Esophagus squamous epithelium (tissue), 5 donors: ENCODE results near the gene TMUB1. TPM values are rescaled to one million over a fixed set of nuclear protein-coding genes. Genes with fewer than 3 reads are reported as not detected.

ENCODE experiments used
- DNase-seq: peaks from one replicate; lab custom pipeline; 2025; lab: John Stamatoyannopoulos, UW
- H3K27ac ChIP-seq, 4 donors: fragments of 200-600 bp; sonication (generic); one replicate each; pipeline ENCODE4 v1.5.1; 2016 to 2019; ENCODE audit warnings: mild to moderate bottlenecking in 1 of 4
- H3K27me3 ChIP-seq, 4 donors: fragments of 200-600 bp; sonication (generic); 1 replicate in 3 of 4; 2 replicates in 1 of 4; pipeline versions ENCODE4 v1.5.1 to v1.6.0; 2017 to 2021; ENCODE audit warnings: antibody characterized with exemption in 1 of 4
- H3K36me3 ChIP-seq, 3 donors: fragments of 200-600 bp; sonication (generic); one replicate each; pipeline ENCODE4 v1.5.1; 2016 to 2019
- H3K4me1 ChIP-seq, 3 donors: fragments of 200-600 bp; sonication (generic); one replicate each; pipeline ENCODE4 v1.5.1; 2017 to 2019
- H3K4me3 ChIP-seq, 4 donors: fragments of 200-600 bp; sonication (generic); 1 replicate in 3 of 4; 2 replicates in 1 of 4; pipeline ENCODE4 v1.5.1; 2016 to 2019; ENCODE audit warnings: mild to moderate bottlenecking in 2 of 4, moderate library complexity in 1 of 4
- H3K9me3 ChIP-seq, 3 donors: fragments of 200-600 bp; sonication (generic); one replicate each; pipeline ENCODE4 v1.5.1; 2016 to 2019
- CTCF ChIP-seq, 6 experiments: fragments of 450-650 bp in 4 of 6; fragments of 200-600 bp in 2 of 6; sonication (generic) in 2 of 6; IDR thresholded peaks; one replicate each; pipeline ENCODE4 v1.5.1; 2016 to 2019; ENCODE audit warnings: antibody characterized with exemption in 6 of 6, mild to moderate bottlenecking in 4 of 6, moderate library complexity in 4 of 6
- POLR2A ChIP-seq, 4 donors: fragments of 450-650 bp; IDR thresholded peaks; one replicate each; pipeline ENCODE4 v1.6.1; 2017; ENCODE audit warnings: antibody characterized with exemption in 4 of 4, mild to moderate bottlenecking in 4 of 4, moderate library complexity in 3 of 4
- WGBS, 2 donors: methylation state at CpG; one replicate each; pipeline ENCODE4 v1.1.5; 2018; 5-methylcytosine and 5-hydroxymethylcytosine counted together
- intact Hi-C: fragments of 100-400 bp; cut with DNase I; formaldehyde crosslinking; loops from one replicate; pipeline ENCODE4 v1.15.0; 2022
- total RNA-seq, 4 donors: library from RNA; depleted of rRNA; stranded (reverse); fragments of >200 nt; gene quantifications; one replicate each; pipeline ENCODE4 v1.1.0, GENCODE V29; 2016
- donor health status: DM: yes; HTN: yes; CAD: no.

Gene TMUB1
- total RNA-seq, 4 donors from 2014 or later = 28.4 to 51.0 (median 35.2) TPM

- TF ChIP-seq POLR2A (IDR thresholded peaks at IDR 0.05) (no peak), CTCF (IDR thresholded peaks at IDR 0.05) (no peak)
- DNase-seq = no peak
- peaks cover 17 to 40% (median 17%) of the 10 kb centered on the region in 3 donors for H3K4me1 ChIP-seq
- H3K9me3 ChIP-seq = no peaks in the 10 kb centered on the region
- H3K4me3 ChIP-seq = no peak overlapping the region
- no peak overlapping the region for H3K27ac ChIP-seq
- 93 to 96% methylated on average over 25 to 26 of the region's 38 CpGs for WGBS, 2 donors
- H3K27me3 ChIP-seq = no peaks in the 10 kb centered on the region
- intact Hi-C loops = no loop called here
- peaks cover 30 to 65% (median 43%) of the 10 kb centered on the region in 3 donors for H3K36me3 ChIP-seq
These were observed 35.1 kb upstream of the TMUB1 start for GRCh38 chr7:151118108-151119054.

GRCh38 chr7:151117565-151117964, 34.3 kb upstream of the TMUB1 start:
- intact Hi-C loops = no loop called here
- no peak for DNase-seq
- TF ChIP-seq CTCF (IDR thresholded peaks at IDR 0.05) (no peak), POLR2A (IDR thresholded peaks at IDR 0.05) (no peak)
- H3K27me3 ChIP-seq = no peaks in the 10 kb centered on the region
- H3K4me3 ChIP-seq = peak overlapping the region in 2 of 4 donors; percentile 63 to 68
- WGBS, 2 donors = 33 to 48% methylated on average over 1 to 6 of the region's 12 CpGs
- peaks cover 21 to 46% (median 22%) of the 10 kb centered on the region in 3 donors for H3K4me1 ChIP-seq
- H3K27ac ChIP-seq = peak overlapping the region in 2 of 4 donors; percentile 95 to 96
- no peaks in the 10 kb centered on the region for H3K9me3 ChIP-seq
- H3K36me3 ChIP-seq = peaks cover 24 to 57% (median 35%) of the 10 kb centered on the region in 3 donors

- Histone ChIP-seq H3K4me1 (peaks cover 21 to 46% (median 22%) of the 10 kb centered on the region in 3 donors), H3K4me3 (peak overlapping the region; percentile 53 to 75 (median 66)), H3K27ac (peak overlapping the region; percentile 81 to 96 (median 91)), H3K27me3 (no peaks in the 10 kb centered on the region), H3K9me3 (no peaks in the 10 kb centered on the region), H3K36me3 (peaks cover 24 to 50% (median 35%) of the 10 kb centered on the region in 3 donors)
- DNase-seq = no peak
- 42 to 50% methylated on average over 13 to 15 of the region's 27 CpGs for WGBS, 2 donors
- TF ChIP-seq CTCF (IDR thresholded peaks at IDR 0.05) (no peak), POLR2A (IDR thresholded peaks at IDR 0.05) (no peak)
- intact Hi-C loops = no loop called here
These were observed 33.5 kb upstream of the TMUB1 start for GRCh38 chr7:151116603-151117440.

- H3K9me3 ChIP-seq = no peaks in the 10 kb centered on the region
These were observed 32.6 kb upstream of the TMUB1 start for GRCh38 chr7:151115836-151116418.

More at GRCh38 chr7:151115836-151116418, 32.6 kb upstream of the TMUB1 start:
- no peak for DNase-seq
- Histone ChIP-seq H3K36me3 (peaks cover 24 to 41% (median 30%) of the 10 kb centered on the region in 3 donors), H3K4me3 (peak overlapping the region; percentile 53 to 75 (median 66)), H3K27ac (peak overlapping the region; percentile 81 to 96 (median 91)), H3K4me1 (peaks cover 21 to 54% (median 27%) of the 10 kb centered on the region in 3 donors), H3K27me3 (no peaks in the 10 kb centered on the region)
- TF ChIP-seq CTCF (IDR thresholded peaks at IDR 0.05) (no peak), POLR2A (IDR thresholded peaks at IDR 0.05) (peak in 2 of 4 donors; percentile 66 to 70)
- 8 to 59% methylated on average over 3 to 4 of the region's 14 CpGs for WGBS, 2 donors
- intact Hi-C loops = no loop called here
